HUES6 (cell line): ENCODE results near the gene AGPS.

ENCODE experiments used
- H3K27ac ChIP-seq: 2 replicates; pipeline ENCODE4 v1.7.0; 2013; ENCODE audit warnings: low read depth, mild to moderate bottlenecking, low read length, inconsistent platforms
- H3K27me3 ChIP-seq: 2 replicates; pipeline ENCODE4 v1.6.1; 2013; ENCODE audit warnings: low read length; ENCODE audit not compliant: control insufficient read depth, insufficient read depth
- H3K36me3 ChIP-seq: 2 replicates; pipeline ENCODE4 v1.6.1; 2013; ENCODE audit warnings: low read length; ENCODE audit not compliant: control insufficient read depth, insufficient read depth
- H3K4me1 ChIP-seq: 2 replicates; pipeline ENCODE4 v1.6.1; 2013; ENCODE audit warnings: low read length; ENCODE audit not compliant: control insufficient read depth, insufficient read depth
- H3K4me3 ChIP-seq: 2 replicates; pipeline ENCODE4 v1.5.1; 2013; ENCODE audit warnings: low read depth, low read length
- H3K9ac ChIP-seq: one replicate; pipeline ENCODE4 v1.6.1; 2013; ENCODE audit warnings: mild to moderate bottlenecking, low read length
- H3K9me3 ChIP-seq: 2 replicates; pipeline ENCODE4 v1.6.1; 2013; ENCODE audit warnings: low read depth, low read length; ENCODE audit not compliant: control insufficient read depth, insufficient read depth

AGPS gene

GRCh38 chr2:177588671-177589070 lies 196.1 kb downstream of the AGPS start:
- no peaks in the 10 kb centered on the region for H3K36me3 ChIP-seq
- no peak overlapping the region for H3K27ac ChIP-seq

GRCh38 chr2:177589186-177589585 lies 196.6 kb downstream of the AGPS start:
- Histone ChIP-seq H3K4me3 (no peak overlapping the region), H3K27ac (no peak overlapping the region), H3K9ac (no peak overlapping the region), H3K36me3 (no peaks in the 10 kb centered on the region), H3K27me3 (no peaks in the 10 kb centered on the region), H3K9me3 (no peaks in the 10 kb centered on the region), H3K4me1 (no peaks in the 10 kb centered on the region; the same call in 1 of the 2 replicates)

More at GRCh38 chr2:177588671-177589070, 196.1 kb downstream of the AGPS start:
- Histone ChIP-seq H3K9ac (no peak overlapping the region), H3K27me3 (no peaks in the 10 kb centered on the region), H3K4me3 (no peak overlapping the region), H3K9me3 (no peaks in the 10 kb centered on the region), H3K4me1 (no peaks in the 10 kb centered on the region; the same call in 1 of the 2 replicates)

- no peaks in the 10 kb centered on the region for H3K27me3 ChIP-seq
- no peak overlapping the region for H3K27ac ChIP-seq
- no peak overlapping the region for H3K4me3 ChIP-seq
- H3K9me3 ChIP-seq: no peaks in the 10 kb centered on the region
- H3K36me3 ChIP-seq: no peaks in the 10 kb centered on the region
- H3K9ac ChIP-seq: no peak overlapping the region
- peaks cover 6% of the 10 kb centered on the region for H3K4me1 ChIP-seq
These were observed 199.8 kb downstream of the AGPS start for GRCh38 chr2:177592397-177592796.

- Histone ChIP-seq H3K9ac (no peak overlapping the region), H3K36me3 (no peaks in the 10 kb centered on the region), H3K27ac (no peak overlapping the region), H3K27me3 (no peaks in the 10 kb centered on the region), H3K9me3 (no peaks in the 10 kb centered on the region), H3K4me1 (peaks cover 10% of the 10 kb centered on the region), H3K4me3 (no peak overlapping the region)
These were observed 200.4 kb downstream of the AGPS start for GRCh38 chr2:177592945-177593344.

- H3K9me3 ChIP-seq: no peaks in the 10 kb centered on the region
- no peak overlapping the region for H3K9ac ChIP-seq
- H3K4me1 ChIP-seq: peaks cover 14% of the 10 kb centered on the region
- no peaks in the 10 kb centered on the region for H3K27me3 ChIP-seq
- no peaks in the 10 kb centered on the region for H3K36me3 ChIP-seq
- no peak overlapping the region for H3K27ac ChIP-seq
- no peak overlapping the region for H3K4me3 ChIP-seq
These were observed 200.8 kb downstream of the AGPS start for GRCh38 chr2:177593402-177593801.
